GM12874 (cell line): Measurements from ENCODE around the gene MAG.

Experiments
- CTCF ChIP-seq: IDR thresholded peaks from 2 replicates; pipeline ENCODE4 v1.5.1; 2011; ENCODE audit warnings: low read depth, mild to moderate bottlenecking, control low read depth, low read length, moderate library complexity; ENCODE audit not compliant: insufficient read depth

The MAG gene

GRCh38 chr19:35341006-35341405 is 49.0 kb downstream of the MAG start:
- TF ChIP-seq CTCF, result no peak

GRCh38 chr19:35341565-35342225 is 49.7 kb downstream of the MAG start:
- TF ChIP-seq CTCF, result no peak

- TF ChIP-seq CTCF, result no peak
Measured at GRCh38 chr19:35342430-35342829, 50.5 kb downstream of the MAG start.

GRCh38 chr19:35344511-35345031 is 52.6 kb downstream of the MAG start:
- TF ChIP-seq CTCF, result no peak

- TF ChIP-seq CTCF, result no peak
Measured at GRCh38 chr19:35345671-35346111, 53.7 kb downstream of the MAG start.

- TF ChIP-seq CTCF, result no peak
Measured at GRCh38 chr19:35346193-35347052, 54.5 kb downstream of the MAG start.

- no peak for TF ChIP-seq CTCF
Measured at GRCh38 chr19:35347171-35347929, 55.4 kb downstream of the MAG start, which contains the start of gene FFAR1. FFAR1 (plus strand) TSS chr19:35347902; CDS start chr19:35351552, 3,650 bp downstream.
